Fibroblast of skin of right quadriceps (primary cell): Measurements from ENCODE around the gene FAM185A.
A peak's percentile ranks its signal among the peaks of the same experiment; 100 is the strongest.
"Not testable (repeated sequence)": the region's sequence is repeated elsewhere in the genome, so short reads cannot be mapped to it uniquely, and the experiment has no call there.

Source experiments
- DNase-seq: peaks from one replicate; pipeline ENCODE4 v3.0.0-alpha.2; 2013

The FAM185A gene

GRCh38 chr7:102780926-102781325 lies 32.1 kb downstream of the FAM185A start:
- not testable (repeated sequence) for DNase-seq

GRCh38 chr7:102788770-102789169 lies 40.0 kb downstream of the FAM185A start:
- DNase-seq = not testable (repeated sequence)

DNA sequence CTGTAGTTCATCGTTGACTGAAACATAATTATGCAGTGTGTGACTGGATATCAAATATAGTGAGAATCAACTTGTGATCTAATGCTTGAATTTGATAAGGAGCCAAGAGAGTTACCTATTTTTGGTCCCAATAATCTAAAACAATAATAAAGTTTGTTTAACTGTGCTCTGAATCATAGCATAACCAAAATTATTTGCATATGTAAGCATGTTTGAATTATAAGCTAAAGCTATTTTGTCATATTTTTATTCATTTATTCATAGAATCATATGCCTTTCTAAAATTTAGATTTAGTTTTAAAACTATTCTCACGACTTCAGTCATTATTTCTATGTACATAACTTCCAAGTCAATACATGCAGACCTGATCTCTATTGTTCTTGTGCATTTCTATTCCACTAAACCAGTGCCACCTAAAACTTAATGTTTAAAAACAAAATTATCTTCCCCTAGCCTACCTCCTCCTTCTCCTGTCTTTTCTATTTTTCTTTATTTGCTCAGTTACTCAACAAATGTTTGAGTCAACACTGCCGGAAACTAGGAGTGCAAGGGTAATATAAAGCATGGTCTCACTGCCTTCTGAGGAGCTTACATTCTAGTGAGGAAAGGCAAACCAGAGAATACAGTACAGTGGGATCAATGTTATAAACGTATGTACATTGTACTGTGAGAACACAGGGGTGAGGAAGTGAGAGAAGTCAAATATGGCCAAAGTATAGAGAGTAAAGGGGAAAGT lies 41.7 kb downstream of the FAM185A start:
- not testable (repeated sequence) for DNase-seq

DNA sequence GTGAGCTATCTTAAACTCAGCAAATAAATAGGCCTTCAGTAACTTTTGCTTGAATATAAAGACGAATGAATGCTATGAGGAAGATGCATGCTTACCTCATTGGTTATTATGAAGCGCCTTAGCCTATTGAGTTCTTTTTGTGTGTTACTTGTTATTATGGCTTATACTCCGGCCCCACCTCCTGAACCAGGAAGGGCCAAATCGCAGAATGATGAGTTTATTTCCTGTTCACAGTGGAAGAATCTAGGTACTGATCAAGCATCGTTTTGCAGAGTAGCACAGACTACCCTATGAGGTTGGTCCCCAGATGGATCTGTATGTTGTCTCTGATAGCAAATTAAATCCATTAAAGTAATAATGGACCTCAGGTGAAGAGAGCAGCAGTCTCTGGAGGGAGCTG lies 42.6 kb downstream of the FAM185A start:
- not testable (repeated sequence) for DNase-seq

DNA sequence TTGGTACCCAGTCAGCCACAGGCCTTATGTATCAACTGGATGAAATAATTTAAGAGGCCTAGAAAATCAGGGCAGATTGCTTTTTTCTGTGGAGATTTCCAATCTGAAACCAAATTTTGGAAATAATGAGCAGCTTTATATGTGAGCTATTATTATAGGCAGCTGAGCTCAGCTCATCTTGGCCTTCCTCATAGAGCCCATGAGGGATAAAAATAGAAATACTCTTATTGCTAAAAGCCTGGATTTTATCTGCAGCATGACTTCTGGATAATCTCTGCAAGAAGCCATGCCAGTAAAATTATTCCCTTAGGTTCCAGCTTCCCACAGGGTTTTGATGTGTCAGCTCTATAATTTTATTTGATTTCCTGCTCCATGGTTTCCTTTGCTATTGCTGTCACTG lies 43.0 kb downstream of the FAM185A start:
- DNase-seq = not testable (repeated sequence)

DNA sequence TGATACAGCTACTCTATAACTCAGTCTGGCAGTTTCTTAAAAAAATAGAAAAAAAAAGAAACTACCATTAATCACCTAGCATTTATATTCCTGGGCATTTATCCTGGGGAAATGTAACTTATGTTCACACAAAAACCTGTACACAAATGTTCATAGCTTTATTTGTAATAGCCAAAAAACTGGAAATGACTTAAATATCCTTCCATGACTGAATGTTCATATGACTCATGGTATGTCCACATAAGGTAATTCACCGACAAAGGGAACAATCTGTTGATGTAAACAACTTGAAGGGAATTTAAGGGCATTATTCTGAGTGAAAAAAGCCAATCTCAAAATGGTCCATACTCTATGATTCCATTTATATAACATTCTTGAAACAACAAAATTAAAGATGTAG lies 45.8 kb downstream of the FAM185A start:
- not testable (repeated sequence) for DNase-seq

DNA sequence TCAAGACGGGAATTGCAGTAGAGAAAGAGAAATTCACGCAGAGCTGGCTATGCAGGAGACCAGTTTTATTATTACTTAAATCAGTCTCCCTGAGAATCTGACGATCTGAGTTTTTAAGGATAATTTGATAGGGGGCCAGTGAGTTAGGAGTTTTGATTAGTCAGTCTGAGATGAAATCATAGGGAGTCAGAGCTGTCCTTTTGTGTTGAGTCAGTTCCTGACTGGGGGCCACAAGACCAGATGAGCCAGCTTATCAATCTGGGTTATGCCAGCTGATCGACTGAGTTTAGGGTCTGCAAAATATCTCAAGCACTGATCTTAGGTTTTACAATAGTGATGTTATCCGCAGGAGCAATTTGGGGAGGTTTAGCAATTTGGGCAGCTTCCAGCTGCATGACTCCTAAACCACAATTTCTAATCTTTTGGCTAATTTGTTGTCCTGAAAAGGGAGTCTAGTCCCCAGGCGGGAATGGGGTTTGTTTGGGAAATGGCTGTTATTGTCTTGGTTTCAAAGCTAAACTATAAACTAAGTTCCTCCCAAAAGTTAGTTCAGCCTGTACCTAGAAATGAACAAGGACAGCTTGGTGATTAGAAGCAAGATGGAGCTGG lies 47.3 kb downstream of the FAM185A start:
- peak; percentile 45 for DNase-seq

- no peak for DNase-seq
These were observed 57.8 kb downstream of the FAM185A start for GRCh38 chr7:102806613-102807012.

DNA sequence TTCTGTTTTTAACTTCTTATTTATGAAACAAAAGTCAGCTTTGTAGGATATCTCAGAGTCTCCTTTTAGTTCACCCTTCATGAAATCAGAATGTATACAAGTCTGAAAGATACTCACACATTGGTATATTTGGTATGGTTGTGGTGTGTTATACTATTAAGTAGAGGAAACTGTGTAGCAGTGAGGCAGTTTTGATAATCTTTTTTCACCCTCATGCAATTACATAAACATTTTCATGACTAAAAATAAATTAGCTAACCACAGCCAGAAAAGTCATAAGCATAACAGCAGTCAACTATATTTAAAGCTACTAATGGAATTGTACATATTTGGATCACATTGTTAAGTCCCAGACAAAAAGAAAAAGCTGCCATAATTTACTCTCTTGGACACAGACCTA lies 62.1 kb downstream of the FAM185A start:
- no peak for DNase-seq

- DNase-seq = no peak
These were observed 63.3 kb downstream of the FAM185A start for GRCh38 chr7:102811942-102812678.

DNA sequence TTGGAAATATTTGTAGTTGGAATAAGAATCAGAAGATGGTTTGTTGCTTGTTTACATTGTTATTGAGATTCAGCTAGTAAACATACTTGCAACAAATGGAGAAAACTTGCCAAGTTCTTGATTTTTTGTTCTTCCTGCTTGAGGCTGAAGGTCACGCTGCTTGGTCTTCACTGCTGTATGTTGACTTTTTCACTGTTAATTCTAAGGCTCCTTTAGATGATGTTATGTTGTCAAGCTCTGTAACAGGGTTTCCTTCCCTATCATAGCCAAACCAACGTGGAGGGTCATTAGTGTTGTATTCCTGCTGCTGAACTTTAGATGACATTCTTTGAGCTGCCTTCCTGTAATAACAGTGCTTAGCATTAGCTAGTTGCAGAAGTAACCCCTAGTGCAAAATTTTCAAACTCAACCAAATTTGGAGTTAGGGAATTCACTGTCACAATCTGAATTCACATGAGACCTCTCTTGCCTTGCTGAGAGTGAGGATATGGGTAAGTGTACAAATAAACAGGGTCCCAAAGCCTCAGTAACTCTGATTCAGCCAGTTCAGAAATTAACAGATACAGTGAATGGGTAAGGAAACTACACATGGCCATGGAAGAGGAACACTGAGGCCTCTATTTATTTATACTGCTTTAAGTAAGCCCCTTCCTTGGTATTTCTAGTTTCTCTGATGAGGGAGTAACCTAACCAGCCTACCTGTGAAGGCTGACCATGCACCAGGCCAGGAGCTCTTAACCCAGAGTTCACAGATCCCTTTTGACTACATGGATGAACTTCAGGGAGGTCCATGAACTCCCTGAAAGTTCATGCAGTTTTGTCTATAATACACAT lies 64.6 kb downstream of the FAM185A start:
- no peak for DNase-seq

DNA sequence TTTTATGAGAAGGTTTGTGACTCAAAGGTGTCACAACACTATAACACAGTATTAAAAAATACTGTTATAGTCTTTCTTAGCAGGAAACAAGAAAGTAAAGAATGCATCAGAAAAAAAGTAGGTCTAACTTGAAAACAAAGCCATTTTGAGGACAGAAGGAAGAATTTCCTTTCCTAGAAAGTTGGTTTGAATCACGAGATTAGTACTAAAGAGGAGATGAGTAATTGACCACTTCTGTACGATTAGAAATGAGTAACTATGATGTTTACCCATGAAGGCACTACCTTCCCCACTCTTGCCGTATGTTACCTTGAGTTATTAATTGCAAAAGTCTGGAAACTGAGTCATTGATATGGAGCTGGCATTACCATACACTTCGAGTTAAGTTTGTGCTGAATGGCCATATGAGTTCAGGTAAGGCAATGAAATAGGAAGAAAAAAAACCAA lies 65.2 kb downstream of the FAM185A start:
- peak; percentile 59 for DNase-seq

DNA sequence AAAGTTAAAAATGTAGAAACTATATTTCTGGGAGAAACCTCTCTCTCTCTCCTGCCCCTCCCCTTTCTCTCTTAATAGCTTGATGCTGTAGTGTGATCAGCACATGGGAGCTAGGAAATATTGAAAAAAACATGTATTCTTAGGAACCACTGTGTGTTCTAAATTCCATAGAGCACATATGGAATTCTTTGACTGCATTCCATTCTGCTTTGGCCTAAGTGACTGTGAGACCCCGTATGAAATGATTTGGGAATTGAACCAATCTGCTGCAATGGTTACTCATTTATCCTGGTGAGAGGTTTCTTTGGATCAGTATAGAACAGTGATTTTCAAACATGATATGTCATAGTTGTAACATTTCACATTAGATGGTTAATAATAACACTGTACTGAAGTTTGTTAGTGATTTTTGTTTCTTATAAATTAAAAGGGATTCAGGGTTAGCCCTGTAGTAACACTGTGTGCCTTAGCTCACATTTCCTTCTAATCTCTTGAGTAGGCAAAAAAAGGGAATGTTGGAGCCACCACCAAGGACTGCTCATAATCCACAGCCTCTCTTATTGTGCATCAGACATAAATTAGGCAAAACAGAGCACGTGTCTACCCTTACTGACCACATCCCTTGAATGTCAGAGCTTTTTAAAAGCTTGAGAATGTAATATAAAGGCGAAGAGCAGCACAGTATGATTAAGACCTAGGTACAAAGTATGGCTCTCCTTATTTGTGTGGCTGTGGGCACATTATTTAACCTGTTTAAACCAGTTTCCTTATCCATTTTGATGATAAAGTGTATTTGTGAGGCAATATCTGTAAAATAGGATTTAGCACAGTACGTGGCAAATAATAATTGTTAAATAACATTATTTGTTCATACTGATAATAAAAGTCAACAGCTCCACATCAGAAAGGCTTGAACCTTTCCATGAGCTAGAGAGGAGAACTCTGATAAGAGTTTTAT lies 69.1 kb downstream of the FAM185A start:
- DNase-seq = peak; percentile 50

- DNase-seq = no peak
These were observed 70.4 kb downstream of the FAM185A start for GRCh38 chr7:102819151-102819550.

DNA sequence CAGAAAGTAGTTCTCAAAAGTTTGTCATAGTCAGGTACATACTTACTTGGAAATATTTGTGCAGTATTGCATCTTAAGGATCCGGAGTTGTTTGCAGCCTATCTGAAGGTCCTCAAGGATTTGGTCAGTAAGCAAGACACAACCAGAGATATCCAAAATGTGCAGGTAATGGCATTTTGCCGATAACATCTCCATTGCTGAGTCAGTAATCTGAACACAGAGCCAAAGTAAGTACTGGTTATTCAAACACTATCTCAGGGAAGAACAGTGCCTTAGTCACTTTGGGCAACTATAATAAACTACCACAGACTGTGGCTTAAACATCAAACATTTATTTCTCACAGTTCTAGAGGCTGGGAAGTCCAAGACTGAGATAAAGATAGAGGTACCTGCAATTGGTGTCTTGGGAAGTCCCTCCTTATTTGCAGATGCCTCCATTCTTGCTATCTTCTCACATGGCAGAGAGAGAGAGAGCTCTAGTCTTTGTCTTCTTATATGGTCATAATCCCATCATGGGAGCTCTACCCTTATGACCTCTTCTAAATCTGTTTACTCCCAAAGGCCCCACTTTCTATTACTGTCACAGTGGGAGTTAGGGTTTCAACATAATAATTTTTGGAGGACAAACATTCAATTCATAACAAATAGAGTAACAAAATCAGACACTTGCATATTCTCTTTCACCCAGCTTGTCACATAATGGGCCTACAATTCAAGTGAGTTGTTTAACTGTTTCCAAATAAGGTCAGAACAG lies 73.4 kb downstream of the FAM185A start:
- no peak for DNase-seq

DNA sequence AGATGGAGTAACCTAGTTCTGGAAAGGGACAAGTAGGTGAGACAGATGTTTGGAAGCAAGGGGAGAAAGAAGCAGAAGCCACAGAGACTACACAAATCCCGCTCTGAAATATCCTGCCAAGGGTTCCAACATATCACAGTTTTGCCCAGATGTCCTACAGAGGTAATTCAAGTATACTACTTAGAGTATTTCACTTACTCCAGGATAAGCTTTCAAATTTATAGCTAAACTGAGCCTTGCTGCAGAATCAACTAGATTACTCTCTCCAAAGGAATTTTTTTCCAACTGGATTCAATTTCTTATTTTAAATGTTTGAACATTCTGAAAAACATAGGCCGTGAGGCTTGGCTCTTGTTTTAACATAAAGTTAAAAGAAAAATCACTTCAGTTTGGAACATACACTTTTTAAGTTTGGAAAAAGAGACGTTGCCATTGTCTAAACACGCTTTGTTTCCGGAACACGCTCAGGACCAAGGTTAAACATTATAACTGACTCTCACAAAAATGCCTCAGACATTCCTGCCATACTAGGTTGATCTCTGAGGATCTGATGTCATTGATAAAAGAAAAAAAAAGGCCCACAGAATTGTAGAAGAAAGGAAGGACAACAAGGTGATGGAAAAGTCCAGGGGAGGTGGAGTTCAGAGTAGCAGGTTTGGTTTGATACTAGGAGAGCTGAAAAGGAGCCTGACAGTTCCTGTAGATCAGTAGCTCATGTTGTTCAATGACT lies 74.8 kb downstream of the FAM185A start:
- no peak for DNase-seq

- DNase-seq = no peak
These were observed 79.5 kb downstream of the FAM185A start for GRCh38 chr7:102828286-102828685.

GRCh38 chr7:102829075-102829474 lies 80.3 kb downstream of the FAM185A start:
- DNase-seq = no peak

- peak; percentile 49 for DNase-seq
These were observed 81.4 kb downstream of the FAM185A start for GRCh38 chr7:102830197-102830596.

- DNase-seq = no peak
These were observed 83.9 kb downstream of the FAM185A start for GRCh38 chr7:102832674-102833073.
